Esophagus muscularis mucosa (tissue), 4 donors: Measurements from ENCODE around the gene OPA3. TPM values are rescaled to one million over a fixed set of nuclear protein-coding genes. Genes with fewer than 3 reads are reported as not detected.
A peak's percentile ranks its signal among the peaks of the same experiment; 100 is the strongest.

ENCODE experiments used
- DNase-seq: peaks from one replicate; pipeline ENCODE4 v3.0.0-alpha.2; 2017; ENCODE audit errors: extremely low spot score
- H3K27ac ChIP-seq, 4 donors: fragments of 200-600 bp; sonication (generic); replicated peaks in 1 of 4; 1 replicate in 3 of 4; 2 replicates in 1 of 4; pipeline ENCODE4 v1.5.1; 2016 to 2019; ENCODE audit warnings: mild to moderate bottlenecking in 1 of 4
- H3K27me3 ChIP-seq, 4 donors: fragments of 200-600 bp; sonication (generic); one replicate each; pipeline versions ENCODE4 v1.5.1 to v1.6.0; 2016 to 2019
- H3K36me3 ChIP-seq, 4 donors: fragments of 200-600 bp; sonication (generic); one replicate each; pipeline ENCODE4 v1.5.1; 2016 to 2019
- H3K4me1 ChIP-seq, 4 donors: fragments of 200-600 bp; sonication (generic); one replicate each; pipeline ENCODE4 v1.5.1; 2016 to 2019
- H3K4me3 ChIP-seq, 4 donors: fragments of 200-600 bp; sonication (generic); 1 replicate in 2 of 4; 2 replicates in 2 of 4; pipeline ENCODE4 v1.5.1; 2016 to 2019; ENCODE audit warnings: mild to moderate bottlenecking in 4 of 4, moderate library complexity in 1 of 4
- H3K9me3 ChIP-seq, 4 donors: fragments of 200-600 bp; sonication (generic); 1 replicate in 3 of 4; 2 replicates in 1 of 4; pipeline ENCODE4 v1.5.1; 2016 to 2019
- CTCF ChIP-seq, 3 experiments: fragments of 200-600 bp in 2 of 3; fragments of 450-650 bp in 1 of 3; sonication (generic) in 2 of 3; IDR thresholded peaks; one replicate each; pipeline ENCODE4 v1.5.1; 2017 to 2019; ENCODE audit warnings: antibody characterized with exemption in 3 of 3, mild to moderate bottlenecking in 2 of 3, moderate library complexity in 1 of 3
- EP300 ChIP-seq: sonication (generic); formaldehyde crosslinking; IDR thresholded peaks from one replicate; pipeline ENCODE4 v1.6.1; 2017; ENCODE audit warnings: antibody characterized with exemption
- POLR2A ChIP-seq: fragments of 450-650 bp; IDR thresholded peaks from one replicate; pipeline ENCODE4 v1.6.1; 2017; ENCODE audit warnings: antibody characterized with exemption, moderate library complexity, mild to moderate bottlenecking, low read depth
- POLR2AphosphoS5 ChIP-seq, 2 donors: sonication (generic); formaldehyde crosslinking; IDR thresholded peaks; one replicate each; pipeline ENCODE4 v1.6.1; 2017; ENCODE audit warnings: antibody characterized with exemption in 2 of 2
- WGBS: methylation state at CpG from one replicate; pipeline ENCODE4 v1.1.5; 2018; 5-methylcytosine and 5-hydroxymethylcytosine counted together
- intact Hi-C: fragments of 100-400 bp; cut with DNase I; formaldehyde crosslinking; loops from one replicate; pipeline ENCODE4 v1.15.1; 2023
- total RNA-seq, 4 donors: library from RNA; depleted of rRNA; stranded (reverse); fragments of >200 nt; gene quantifications; one replicate each; pipeline versions ENCODE4 v1.1.0 to v1.2.1, GENCODE V29; 2016

Gene OPA3
- total RNA-seq, 4 donors from 2014 or later, result 6.2 to 20.0 (median 13.8) TPM

GRCh38 chr19:45571457-45572220 is 13.0 kb downstream of the OPA3 start:
- peaks cover 0 to 4% (median 0%) of the 10 kb centered on the region in 4 donors for H3K36me3 ChIP-seq
- H3K27me3 ChIP-seq, result no peaks in the 10 kb centered on the region
- peaks cover 11 to 46% (median 22%) of the 10 kb centered on the region in 4 donors for H3K4me1 ChIP-seq
- H3K27ac ChIP-seq, result no peak overlapping the region
- WGBS, result 77% methylated on average over 8 of the region's 8 CpGs
- intact Hi-C loops, result no loop called here
- H3K9me3 ChIP-seq, result no peaks in the 10 kb centered on the region
- no peak for DNase-seq
- no peak for TF ChIP-seq POLR2AphosphoS5 (IDR thresholded peaks at IDR 0.05)
- no peak for TF ChIP-seq CTCF (IDR thresholded peaks at IDR 0.05)
- TF ChIP-seq EP300, result no peak
- TF ChIP-seq POLR2A, result no peak
- no peak overlapping the region for H3K4me3 ChIP-seq

- H3K4me1 ChIP-seq, result peaks cover 7 to 39% (median 15%) of the 10 kb centered on the region in 4 donors
- peaks cover 0 to 4% (median 0%) of the 10 kb centered on the region in 4 donors for H3K36me3 ChIP-seq
- no peaks in the 10 kb centered on the region for H3K27me3 ChIP-seq
- no peak for DNase-seq
- no peak overlapping the region for H3K27ac ChIP-seq
- intact Hi-C loops, result no loop called here
- TF ChIP-seq CTCF (IDR thresholded peaks at IDR 0.05) (peak; percentile 55 to 79 (median 77)), POLR2A (no peak)
- H3K9me3 ChIP-seq, result no peaks in the 10 kb centered on the region
- 67% methylated on average over 13 of the region's 15 CpGs for WGBS
- H3K4me3 ChIP-seq, result no peak overlapping the region
Observed at GRCh38 chr19:45569619-45570421, 14.8 kb downstream of the OPA3 start.

- WGBS, result 81% methylated on average over 3 of the region's 3 CpGs
- intact Hi-C loops, result no loop called here
Observed at GRCh38 chr19:45568732-45569131, 15.9 kb downstream of the OPA3 start.

GRCh38 chr19:45567609-45568008 is 17.0 kb downstream of the OPA3 start:
- intact Hi-C loops, result no loop called here
- Histone ChIP-seq H3K9me3 (no peaks in the 10 kb centered on the region), H3K27me3 (no peaks in the 10 kb centered on the region), H3K27ac (no peak overlapping the region), H3K4me1 (peaks cover 12 to 33% (median 13%) of the 10 kb centered on the region in 4 donors), H3K36me3 (peaks cover 0 to 4% (median 0%) of the 10 kb centered on the region in 4 donors), H3K4me3 (no peak overlapping the region)
- TF ChIP-seq EP300 (no peak), CTCF (IDR thresholded peaks at IDR 0.05) (no peak), POLR2A (no peak), POLR2AphosphoS5 (IDR thresholded peaks at IDR 0.05) (no peak)
- no peak for DNase-seq
- 75% methylated on average over 2 of the region's 2 CpGs for WGBS

More at GRCh38 chr19:45568732-45569131, 15.9 kb downstream of the OPA3 start:
- H3K27ac ChIP-seq, result no peak overlapping the region
- no peak for TF ChIP-seq CTCF (IDR thresholded peaks at IDR 0.05)
- no peak for TF ChIP-seq EP300
- no peak for TF ChIP-seq POLR2A
- TF ChIP-seq POLR2AphosphoS5 (IDR thresholded peaks at IDR 0.05), result no peak
- H3K4me1 ChIP-seq, result peaks cover 7 to 33% (median 10%) of the 10 kb centered on the region in 4 donors
- H3K4me3 ChIP-seq, result no peak overlapping the region
- H3K36me3 ChIP-seq, result peaks cover 0 to 4% (median 0%) of the 10 kb centered on the region in 4 donors
- H3K27me3 ChIP-seq, result no peaks in the 10 kb centered on the region
- no peak for DNase-seq
- H3K9me3 ChIP-seq, result no peaks in the 10 kb centered on the region
